Measurements from ENCODE around the gene SERGEF. TPM values are rescaled to one million over a fixed set of nuclear protein-coding genes. Genes with fewer than 3 reads are reported as not detected.

SERGEF gene
- total RNA-seq, 2 donors from 2014 or later = 20.8 to 28.7 TPM

- DNase-seq (no peak), ATAC-seq (no peak)
- intact Hi-C loops (cut with DNase I) = no loop called here
- TF ChIP-seq POLR2A (IDR thresholded peaks at IDR 0.05) (no peak), CTCF (IDR thresholded peaks at IDR 0.05) (no peak)
- H3K4me3 ChIP-seq = no peak overlapping the region
- H3K27ac ChIP-seq = no peak overlapping the region
- H3K9me3 ChIP-seq = no peaks in the 10 kb centered on the region
- H3K27me3 ChIP-seq = no peaks in the 10 kb centered on the region
- 82 to 92% methylated on average over 5 to 6 of the region's 6 CpGs for WGBS, 2 donors
- no peaks in the 10 kb centered on the region for H3K36me3 ChIP-seq (replicated peaks in 1 of 2; ENCODE audit: insufficient read depth in 1 of 2, low read depth in 2 of 2)
- H3K4me1 ChIP-seq = no peaks in the 10 kb centered on the region
Measured at GRCh38 chr11:17798253-17798652, 214.6 kb downstream of the SERGEF start.

DNA sequence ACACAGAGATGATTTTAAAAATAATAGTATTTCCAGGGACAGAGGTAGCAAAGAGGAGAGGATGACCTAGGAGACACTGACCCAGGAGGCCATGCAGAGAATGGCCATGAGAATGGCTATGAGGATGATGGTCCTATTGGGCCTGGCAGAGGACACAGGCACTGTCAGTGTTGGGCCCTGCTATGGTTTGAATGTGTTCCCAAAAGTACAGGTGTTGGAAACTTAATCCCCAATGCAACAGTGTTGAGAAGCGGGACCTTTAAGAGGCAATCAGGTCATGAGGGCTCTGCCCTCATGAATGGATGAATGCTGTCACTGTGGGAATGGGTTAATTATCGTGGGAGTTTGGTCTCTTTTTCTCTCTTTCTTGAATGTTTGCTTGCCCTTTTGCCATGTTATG is 216.7 kb downstream of the SERGEF start:
- H3K4me1 ChIP-seq = no peaks in the 10 kb centered on the region
- intact Hi-C loops (cut with DNase I) = no loop called here
- no peaks in the 10 kb centered on the region for H3K27me3 ChIP-seq
- ATAC-seq (no peak), DNase-seq (no peak)
- H3K4me3 ChIP-seq = no peak overlapping the region
- no peaks in the 10 kb centered on the region for H3K9me3 ChIP-seq
- H3K36me3 ChIP-seq (replicated peaks in 1 of 2; ENCODE audit: insufficient read depth in 1 of 2, low read depth in 2 of 2) = no peaks in the 10 kb centered on the region
- TF ChIP-seq POLR2A (IDR thresholded peaks at IDR 0.05) (no peak), CTCF (IDR thresholded peaks at IDR 0.05) (no peak)
- no peak overlapping the region for H3K27ac ChIP-seq
- 84 to 90% methylated on average over 2 of the region's 2 CpGs for WGBS, 2 donors

GRCh38 chr11:17794981-17795380 is 217.9 kb downstream of the SERGEF start:
- intact Hi-C loops (cut with DNase I) = no loop called here
- 96 to 98% methylated on average over 5 of the region's 5 CpGs for WGBS, 2 donors
- H3K27ac ChIP-seq = no peak overlapping the region

GRCh38 chr11:17793642-17794170 is 219.1 kb downstream of the SERGEF start:
- intact Hi-C loops (cut with DNase I) = no loop called here
- 75 to 93% methylated on average over 1 to 7 of the region's 7 CpGs for WGBS, 2 donors
- ATAC-seq (no peak), DNase-seq (no peak)
- H3K36me3 ChIP-seq (replicated peaks in 1 of 2; ENCODE audit: insufficient read depth in 1 of 2, low read depth in 2 of 2) = no peaks in the 10 kb centered on the region
- no peak overlapping the region for H3K27ac ChIP-seq
- no peaks in the 10 kb centered on the region for H3K4me1 ChIP-seq
- TF ChIP-seq CTCF (IDR thresholded peaks at IDR 0.05) (no peak), POLR2A (IDR thresholded peaks at IDR 0.05) (no peak)
- no peaks in the 10 kb centered on the region for H3K9me3 ChIP-seq
- H3K27me3 ChIP-seq = no peaks in the 10 kb centered on the region
- no peak overlapping the region for H3K4me3 ChIP-seq

More at GRCh38 chr11:17794981-17795380, 217.9 kb downstream of the SERGEF start:
- TF ChIP-seq POLR2A (IDR thresholded peaks at IDR 0.05) = no peak
- TF ChIP-seq CTCF (IDR thresholded peaks at IDR 0.05) = no peak
- H3K27me3 ChIP-seq = no peaks in the 10 kb centered on the region
- ATAC-seq = no peak
- no peaks in the 10 kb centered on the region for H3K36me3 ChIP-seq (replicated peaks in 1 of 2; ENCODE audit: insufficient read depth in 1 of 2, low read depth in 2 of 2)
- no peaks in the 10 kb centered on the region for H3K4me1 ChIP-seq
- no peak for DNase-seq
- H3K9me3 ChIP-seq = no peaks in the 10 kb centered on the region
- no peak overlapping the region for H3K4me3 ChIP-seq

DNA sequence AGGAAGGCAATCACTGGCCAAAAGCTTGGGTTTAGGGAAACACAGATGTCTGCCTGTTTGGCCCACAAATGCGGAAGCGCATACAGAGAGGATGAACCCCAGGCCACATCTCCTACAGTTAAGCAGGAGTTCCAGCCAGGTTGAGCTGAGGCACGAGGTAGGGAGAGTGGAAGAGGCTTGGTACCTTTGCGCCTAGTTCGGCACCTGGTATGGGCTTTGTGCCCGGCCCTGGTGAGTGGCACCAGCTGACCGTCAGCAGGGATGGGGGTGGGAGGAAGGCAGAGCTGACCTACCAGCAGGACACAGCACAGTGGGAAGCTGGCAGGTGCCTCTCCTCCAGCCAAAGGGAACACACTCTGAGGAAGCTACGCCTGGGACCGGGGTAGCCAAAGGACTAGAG is 220.7 kb downstream of the SERGEF start:
- Histone ChIP-seq H3K36me3 (replicated peaks in 1 of 2; ENCODE audit: insufficient read depth in 1 of 2, low read depth in 2 of 2) (no peaks in the 10 kb centered on the region), H3K4me1 (no peaks in the 10 kb centered on the region), H3K9me3 (no peaks in the 10 kb centered on the region), H3K4me3 (no peak overlapping the region), H3K27me3 (no peaks in the 10 kb centered on the region), H3K27ac (no peak overlapping the region)
- WGBS, 2 donors = 80 to 82% methylated on average over 5 to 9 of the region's 9 CpGs
- ATAC-seq (no peak), DNase-seq (no peak)
- no peak for TF ChIP-seq CTCF (IDR thresholded peaks at IDR 0.05)
- no peak for TF ChIP-seq POLR2A (IDR thresholded peaks at IDR 0.05)
- intact Hi-C loops (cut with DNase I) = no loop called here

Measured in body of pancreas (tissue), 4 donors.